GM23248 (cell line): ENCODE measurements around the gene PEAK3.

Source experiments
- EZH2 ChIP-seq: fragments of 200-600 bp; sonication (generic); IDR thresholded peaks from 2 replicates; pipeline ENCODE4 v1.6.1; 2018; ENCODE audit warnings: antibody characterized with exemption, mild to moderate bottlenecking; ENCODE audit not compliant: insufficient read depth, poor library complexity, severe bottlenecking
- EZH2phosphoT487 ChIP-seq: fragments of 200-600 bp; sonication (generic); IDR thresholded peaks from 2 replicates; pipeline ENCODE4 v1.6.1; 2018; ENCODE audit warnings: antibody characterized with exemption, moderate library complexity, mild to moderate bottlenecking, low read depth; ENCODE audit not compliant: insufficient read depth

DNA sequence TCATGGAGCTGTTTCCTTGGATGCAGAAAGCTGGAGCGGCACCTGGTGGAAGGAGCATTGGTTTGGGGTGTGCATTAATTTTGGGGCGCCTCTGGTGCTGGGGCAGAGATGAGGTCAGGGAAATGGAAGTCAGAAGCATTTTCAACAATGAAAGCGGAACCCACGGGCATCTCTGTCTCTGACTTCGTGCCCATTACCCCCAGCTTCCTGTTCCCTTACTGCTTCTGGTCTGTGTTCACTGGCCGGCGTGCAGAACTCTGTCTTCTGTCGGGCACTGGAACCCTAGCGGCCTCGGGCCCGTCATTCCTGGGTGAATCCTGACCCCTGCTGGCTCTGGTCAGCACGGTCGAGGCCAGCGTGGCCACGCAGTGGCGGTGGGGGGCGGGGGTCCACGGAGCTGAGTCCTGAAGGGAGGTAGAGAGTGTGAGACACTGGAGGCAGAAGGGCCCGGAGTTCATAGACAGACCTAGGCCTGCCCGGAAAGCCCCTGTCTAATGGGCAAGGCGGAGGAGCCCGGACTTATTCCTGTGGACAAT lies 33.9 kb upstream of the PEAK3 start:
- TF ChIP-seq EZH2 (no peak), EZH2phosphoT487 (no peak)
